Right atrium auricular region (tissue), 2 donors: Measurements from ENCODE around the gene SLC23A1. TPM values are rescaled to one million over a fixed set of nuclear protein-coding genes. Genes with fewer than 3 reads are reported as not detected.
A peak's percentile ranks its signal among the peaks of the same experiment; 100 is the strongest.

ENCODE experiments used
- DNase-seq: peaks from one replicate; pipeline ENCODE4 v3.0.0-alpha.2; 2019; ENCODE audit warnings: low spot score
- H3K27ac ChIP-seq, 2 donors: fragments of 200-600 bp; sonication (generic); 1 replicate in 1 of 2; 2 replicates in 1 of 2; pipeline ENCODE4 v1.5.1; 2016 to 2019
- H3K27me3 ChIP-seq, 2 donors: fragments of 200-600 bp; sonication (generic); one replicate each; pipeline versions ENCODE4 v1.5.1 to v1.6.0; 2017 to 2019
- H3K36me3 ChIP-seq: fragments of 200-600 bp; sonication (generic); one replicate; pipeline ENCODE4 v1.5.1; 2016
- H3K4me1 ChIP-seq, 2 donors: fragments of 200-600 bp; sonication (generic); one replicate each; pipeline versions ENCODE4 v1.5.1 to v1.6.0; 2017 to 2019
- H3K4me3 ChIP-seq, 2 donors: fragments of 200-600 bp; sonication (generic); 1 replicate in 1 of 2; 2 replicates in 1 of 2; pipeline ENCODE4 v1.5.1; 2017 to 2019; ENCODE audit warnings: mild to moderate bottlenecking in 1 of 2, moderate library complexity in 1 of 2
- H3K9me3 ChIP-seq, 2 donors: fragments of 200-600 bp; sonication (generic); one replicate each; pipeline ENCODE4 v1.5.1; 2019
- CTCF ChIP-seq, 2 donors: fragments of 200-600 bp; sonication (generic); IDR thresholded peaks; one replicate each; pipeline ENCODE4 v1.5.1; 2019; ENCODE audit warnings: antibody characterized with exemption in 2 of 2
- total RNA-seq, 2 donors: library from RNA; depleted of rRNA; stranded (reverse); fragments of >200 nt; gene quantifications; one replicate each; pipeline ENCODE4 v1.1.0, GENCODE V29; 2016

SLC23A1 gene
- total RNA-seq, 2 donors from 2014 or later = not detected

GRCh38 chr5:139341187-139341688 lies 41.9 kb downstream of the SLC23A1 start:
- H3K36me3 ChIP-seq = no peaks in the 10 kb centered on the region
- H3K4me1 ChIP-seq = peaks cover 0 to 36% of the 10 kb centered on the region in 2 donors
- H3K27ac ChIP-seq = peak overlapping the region; percentile 94 to 98
- H3K4me3 ChIP-seq = peak overlapping the region; percentile 84 to 88
- H3K27me3 ChIP-seq = no peaks in the 10 kb centered on the region
- no peaks in the 10 kb centered on the region for H3K9me3 ChIP-seq
- no peak for DNase-seq
- no peak for TF ChIP-seq CTCF (IDR thresholded peaks at IDR 0.05)

- DNase-seq = no peak
- peaks cover 0 to 36% of the 10 kb centered on the region in 2 donors for H3K4me1 ChIP-seq
- no peak overlapping the region for H3K27ac ChIP-seq
- TF ChIP-seq CTCF (IDR thresholded peaks at IDR 0.05) = no peak
- H3K36me3 ChIP-seq = no peaks in the 10 kb centered on the region
- no peak overlapping the region for H3K4me3 ChIP-seq
- no peaks in the 10 kb centered on the region for H3K9me3 ChIP-seq
- H3K27me3 ChIP-seq = no peaks in the 10 kb centered on the region
These were observed 43.0 kb downstream of the SLC23A1 start for GRCh38 chr5:139340051-139340450.

GRCh38 chr5:139335811-139336210 lies 47.3 kb downstream of the SLC23A1 start:
- H3K27me3 ChIP-seq = no peaks in the 10 kb centered on the region
- H3K4me1 ChIP-seq = peaks cover 0 to 4% of the 10 kb centered on the region in 2 donors
- no peak for TF ChIP-seq CTCF (IDR thresholded peaks at IDR 0.05)
- no peaks in the 10 kb centered on the region for H3K9me3 ChIP-seq
- peaks cover 24% of the 10 kb centered on the region for H3K36me3 ChIP-seq
- no peak overlapping the region for H3K27ac ChIP-seq
- no peak for DNase-seq
- no peak overlapping the region for H3K4me3 ChIP-seq

Other genes with a start within 250 kb of the SLC23A1 start
- gene SIL1, start 184.9 kb downstream of the SLC23A1 start, total RNA-seq = 10 to 100 TPM; 32.7 to 41.3 TPM
- 100 to 1,000 TPM; 131 to 159 TPM for gene MATR3, start 89.6 kb downstream of the SLC23A1 start, total RNA-seq
- 100 to 1,000 TPM in 1 of 2 donors, 10 to 100 TPM in 1; 97.6 to 156 TPM for gene PAIP2, start 41.4 kb downstream of the SLC23A1 start, total RNA-seq
- 1 to 10 TPM in 1 of 2 donors, under 1 TPM in 1; 0.70 to 1.3 TPM for gene MZB1, start 6.6 kb upstream of the SLC23A1 start, total RNA-seq
- 10 to 100 TPM; 15.8 to 28.6 TPM for gene PROB1, start 11.8 kb upstream of the SLC23A1 start, total RNA-seq
- gene SPATA24, start 20.8 kb upstream of the SLC23A1 start, total RNA-seq = 10 to 100 TPM in 1 of 2 donors, 1 to 10 TPM in 1; 9.5 to 29.7 TPM
- 1 to 10 TPM; 5.9 to 8.5 TPM for gene DNAJC18, start 56.2 kb upstream of the SLC23A1 start, total RNA-seq
- 10 to 100 TPM; 30.1 to 35.4 TPM for gene ECSCR, start 79.4 kb upstream of the SLC23A1 start, total RNA-seq
- gene SMIM33, start 87.7 kb upstream of the SLC23A1 start, total RNA-seq = not detected
- 100 to 1,000 TPM in 1 of 2 donors, 10 to 100 TPM in 1; 80.0 to 123 TPM for gene STING1, start 99.5 kb upstream of the SLC23A1 start, total RNA-seq
- gene UBE2D2, start 178.0 kb upstream of the SLC23A1 start, total RNA-seq = 10 to 100 TPM; 54.3 to 73.6 TPM